ENCODE data around the gene CADPS2. TPM values are rescaled to one million over a fixed set of nuclear protein-coding genes. Genes with fewer than 3 reads are reported as not detected.
"Not testable (repeated sequence)": the region's sequence is repeated elsewhere in the genome, so short reads cannot be mapped to it uniquely, and the experiment has no call there.

The CADPS2 gene
- total RNA-seq, 8 experiments from 2014 or later: 1.3 to 89.1 (median 3.1) TPM

GRCh38 chr7:122689346-122690109, 196.7 kb downstream of the CADPS2 start:
- Histone ChIP-seq H3K4me3 (no peak overlapping the region), H3K4me1 (replicated peaks in 1 of 2) (no peaks in the 10 kb centered on the region), H3K27ac (no peak overlapping the region)
- no peak for ATAC-seq (replicated peaks in 6 of 8)
- in situ Hi-C loops (cut with MboI; ENCODE audit: low pct_unique_long_range_greater_than_20kb in 2 of 9, low sequenced_read_pairs in 9 of 9, unreplicated experiment in 9 of 9): no loop called here
- WGBS, 10 experiments: 0 to 100% (median 91%) methylated on average over 1 to 11 of the region's 13 CpGs; no CpG with 5 or more reads in 2 of the 10 experiments

DNA sequence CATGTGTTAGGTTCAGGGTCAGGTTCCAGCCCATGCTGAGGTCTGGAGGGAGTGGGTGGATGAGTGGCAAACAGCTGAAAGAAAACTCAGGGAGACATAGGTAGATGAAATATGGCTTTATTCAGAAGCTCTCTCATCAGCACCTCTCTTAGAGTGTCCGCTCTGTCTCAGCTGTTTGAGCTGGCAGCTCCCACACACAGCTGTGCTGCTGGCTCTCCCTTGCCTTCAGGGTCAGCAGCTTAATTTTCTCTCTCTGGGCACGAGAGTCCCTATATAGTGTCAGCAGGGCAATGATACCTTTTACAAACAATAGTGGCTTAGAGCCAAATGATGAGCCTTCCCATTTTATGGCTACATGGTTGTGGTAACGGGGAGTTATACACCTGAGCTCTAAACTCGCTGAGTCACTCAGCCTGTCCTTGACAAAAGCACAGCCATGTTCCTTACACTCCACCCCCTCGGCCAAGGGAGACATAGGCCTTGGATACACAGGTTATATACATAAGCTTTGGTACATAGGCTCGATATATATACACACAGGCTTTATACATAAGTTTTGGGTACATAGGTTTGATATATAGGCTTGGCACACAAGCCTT, 197.8 kb downstream of the CADPS2 start:
- 16 to 94% (median 46%) methylated on average over 1 to 4 of the region's 6 CpGs; no CpG with 5 or more reads in 2 of the 10 experiments for WGBS, 10 experiments
- no peak for ATAC-seq (replicated peaks in 6 of 8)
- Histone ChIP-seq H3K27ac (no peak overlapping the region), H3K4me1 (replicated peaks in 1 of 2) (no peaks in the 10 kb centered on the region), H3K4me3 (no peak overlapping the region)
- in situ Hi-C loops (cut with MboI; ENCODE audit: low pct_unique_long_range_greater_than_20kb in 2 of 9, low sequenced_read_pairs in 9 of 9, unreplicated experiment in 9 of 9): no loop called here

DNA sequence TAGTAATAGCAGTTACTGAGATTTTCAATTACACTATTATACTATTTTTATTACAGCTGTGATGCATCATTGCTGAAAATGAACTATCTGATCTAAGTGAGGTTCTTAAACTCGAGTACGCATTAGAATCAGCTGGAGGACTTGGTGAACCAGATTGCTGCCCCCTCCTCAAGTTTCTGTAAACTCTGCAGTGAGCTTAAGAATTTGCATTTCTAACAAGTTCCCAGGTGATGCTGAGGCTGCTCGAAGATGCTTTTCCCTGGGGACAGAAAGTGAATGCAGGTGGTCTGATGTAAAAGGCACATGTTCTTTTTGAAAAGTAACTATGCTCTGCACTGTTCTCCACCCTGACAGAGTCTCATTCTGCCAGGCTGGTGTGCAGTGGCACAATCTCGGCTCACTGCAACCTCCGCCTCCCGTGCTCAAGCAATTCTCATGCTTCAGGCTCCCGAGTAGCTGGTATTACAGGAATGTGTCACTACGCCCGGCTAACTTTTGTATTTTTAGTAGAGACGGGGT, 199.8 kb downstream of the CADPS2 start:
- WGBS, 10 experiments: 19 to 80% (median 52%) methylated on average over 1 to 9 of the region's 10 CpGs; no CpG with 5 or more reads in 2 of the 10 experiments
- in situ Hi-C loops (cut with MboI; ENCODE audit: low pct_unique_long_range_greater_than_20kb in 2 of 9, low sequenced_read_pairs in 9 of 9, unreplicated experiment in 9 of 9): no loop called here
- ATAC-seq (replicated peaks in 6 of 8): no peak

GRCh38 chr7:122684504-122684903, 201.8 kb downstream of the CADPS2 start:
- 17 to 100% (median 50%) methylated on average over 1 to 2 of the region's 2 CpGs; no CpG with 5 or more reads in 1 of the 10 experiments for WGBS, 10 experiments
- no peak overlapping the region for H3K27ac ChIP-seq
- no peak for ATAC-seq (replicated peaks in 6 of 8)
- no peak overlapping the region for H3K4me3 ChIP-seq
- in situ Hi-C loops (cut with MboI; ENCODE audit: low pct_unique_long_range_greater_than_20kb in 2 of 9, low sequenced_read_pairs in 9 of 9, unreplicated experiment in 9 of 9): no loop called here
- no peaks in the 10 kb centered on the region for H3K4me1 ChIP-seq (replicated peaks in 1 of 2)

More for the DNA sequence above, 199.8 kb downstream of the CADPS2 start:
- no peak overlapping the region for H3K27ac ChIP-seq
- no peaks in the 10 kb centered on the region for H3K4me1 ChIP-seq (replicated peaks in 1 of 2)
- H3K4me3 ChIP-seq: no peak overlapping the region

- ATAC-seq (replicated peaks in 6 of 8): no peak
- 0 to 100% (median 80%) methylated on average over 1 to 8 of the region's 8 CpGs for WGBS, 10 experiments
Measured at GRCh38 chr7:122682815-122683550, 203.3 kb downstream of the CADPS2 start.

DNA sequence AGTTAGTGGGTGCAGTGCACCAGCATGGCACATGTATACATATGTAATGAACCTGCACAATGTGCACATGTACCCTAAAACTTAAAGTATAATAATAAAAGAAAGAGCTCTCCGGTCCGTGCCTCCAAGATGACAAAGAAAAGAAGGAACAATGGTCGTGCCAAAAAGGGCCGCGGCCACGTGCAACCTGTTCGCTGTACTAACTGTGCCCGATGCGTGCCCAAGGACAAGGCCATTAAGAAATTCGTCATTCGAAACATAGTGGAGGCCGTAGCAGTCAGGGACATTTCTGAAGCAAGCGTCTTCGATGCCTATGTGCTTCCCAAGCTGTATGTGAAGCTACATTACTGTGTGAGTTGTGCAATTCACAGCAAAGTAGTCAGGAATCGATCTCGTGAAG, 205.1 kb downstream of the CADPS2 start:
- H3K27ac ChIP-seq; ATAC-seq (replicated peaks in 6 of 8); H3K4me1 ChIP-seq (replicated peaks in 1 of 2); in situ Hi-C loops (cut with MboI; ENCODE audit: low pct_unique_long_range_greater_than_20kb in 2 of 9, low sequenced_read_pairs in 9 of 9, unreplicated experiment in 9 of 9); H3K4me3 ChIP-seq: not testable (repeated sequence)
- 54 to 80% (median 73%) methylated on average over 2 to 7 of the region's 16 CpGs; no CpG with 5 or more reads in 6 of the 10 experiments for WGBS, 10 experiments

More at GRCh38 chr7:122682815-122683550, 203.3 kb downstream of the CADPS2 start:
- Histone ChIP-seq H3K27ac (no peak overlapping the region), H3K4me1 (replicated peaks in 1 of 2) (no peaks in the 10 kb centered on the region), H3K4me3 (no peak overlapping the region)
- in situ Hi-C loops (cut with MboI; ENCODE audit: low pct_unique_long_range_greater_than_20kb in 2 of 9, low sequenced_read_pairs in 9 of 9, unreplicated experiment in 9 of 9): no loop called here

DNA sequence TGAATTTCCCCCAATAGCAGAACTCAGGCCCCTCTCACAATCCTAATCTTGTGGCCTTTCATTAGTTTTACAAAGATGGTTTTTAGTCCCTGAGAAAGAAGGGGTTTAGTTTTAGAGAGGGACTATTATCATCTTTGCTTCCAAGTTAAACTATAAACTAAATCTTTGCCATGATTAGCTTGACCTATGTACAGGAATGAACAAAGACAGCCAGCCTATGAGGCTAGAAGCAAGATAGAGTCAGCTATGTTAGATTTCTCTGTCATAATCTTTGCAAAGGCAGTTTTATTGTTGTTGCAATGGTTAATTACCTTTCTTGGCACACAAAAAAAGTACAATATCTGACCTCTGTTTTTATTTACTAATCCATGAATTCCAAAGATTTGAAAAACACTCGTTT, 206.4 kb downstream of the CADPS2 start:
- 0 to 100% (median 71%) methylated on average over 1 of the region's 1 CpG; no CpG with 5 or more reads in 1 of the 10 experiments for WGBS, 10 experiments
- H3K4me1 ChIP-seq (replicated peaks in 1 of 2): no peaks in the 10 kb centered on the region
- ATAC-seq (replicated peaks in 6 of 8): no peak
- H3K4me3 ChIP-seq: no peak overlapping the region
- in situ Hi-C loops (cut with MboI; ENCODE audit: low pct_unique_long_range_greater_than_20kb in 2 of 9, low sequenced_read_pairs in 9 of 9, unreplicated experiment in 9 of 9): no loop called here
- H3K27ac ChIP-seq: no peak overlapping the region

- H3K27ac ChIP-seq; H3K4me1 ChIP-seq (replicated peaks in 1 of 2); in situ Hi-C loops (cut with MboI; ENCODE audit: low pct_unique_long_range_greater_than_20kb in 2 of 9, low sequenced_read_pairs in 9 of 9, unreplicated experiment in 9 of 9); ATAC-seq (replicated peaks in 6 of 8); H3K4me3 ChIP-seq: not testable (repeated sequence)
- 40 to 70% (median 65%) methylated on average over 1 to 8 of the region's 9 CpGs; no CpG with 5 or more reads in 4 of the 10 experiments for WGBS, 10 experiments
Measured at GRCh38 chr7:122679269-122679709, 207.0 kb downstream of the CADPS2 start.

DNA sequence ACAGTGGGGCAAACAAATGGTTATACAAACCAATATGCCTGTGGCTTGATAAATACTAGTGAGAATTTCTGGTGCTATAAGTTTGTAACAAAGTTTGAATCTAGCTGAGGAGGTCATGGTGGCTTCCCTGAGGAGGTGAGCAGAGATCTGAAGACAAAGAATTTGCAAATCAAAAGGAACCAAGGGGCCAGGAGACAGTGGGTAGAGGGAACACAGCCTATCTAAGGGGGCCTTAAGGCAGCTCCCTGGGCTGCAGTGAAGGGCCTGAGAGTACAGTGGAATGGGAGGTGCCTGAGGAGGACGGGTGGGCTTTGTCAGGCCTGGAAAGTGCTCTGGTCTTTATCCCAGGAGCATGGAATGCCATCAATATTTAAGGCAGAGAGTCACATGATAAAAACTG, 209.1 kb downstream of the CADPS2 start:
- no peak overlapping the region for H3K27ac ChIP-seq
- in situ Hi-C loops (cut with MboI; ENCODE audit: low pct_unique_long_range_greater_than_20kb in 2 of 9, low sequenced_read_pairs in 9 of 9, unreplicated experiment in 9 of 9): no loop called here
- 0 to 100% (median 40%) methylated on average over 1 of the region's 1 CpG; no CpG with 5 or more reads in 5 of the 10 experiments for WGBS, 10 experiments
- H3K4me3 ChIP-seq: no peak overlapping the region
- H3K4me1 ChIP-seq (replicated peaks in 1 of 2): no peaks in the 10 kb centered on the region
- ATAC-seq (replicated peaks in 6 of 8): no peak

- Histone ChIP-seq H3K4me1 (replicated peaks in 1 of 2) (no peaks in the 10 kb centered on the region), H3K4me3 (no peak overlapping the region), H3K27ac (no peak overlapping the region)
- WGBS, 10 experiments: 14 to 90% (median 58%) methylated on average over 1 to 2 of the region's 2 CpGs; no CpG with 5 or more reads in 2 of the 10 experiments
- in situ Hi-C loops (cut with MboI; ENCODE audit: low pct_unique_long_range_greater_than_20kb in 2 of 9, low sequenced_read_pairs in 9 of 9, unreplicated experiment in 9 of 9): no loop called here
- no peak for ATAC-seq (replicated peaks in 6 of 8)
Measured at GRCh38 chr7:122676466-122676865, 209.8 kb downstream of the CADPS2 start.

DNA sequence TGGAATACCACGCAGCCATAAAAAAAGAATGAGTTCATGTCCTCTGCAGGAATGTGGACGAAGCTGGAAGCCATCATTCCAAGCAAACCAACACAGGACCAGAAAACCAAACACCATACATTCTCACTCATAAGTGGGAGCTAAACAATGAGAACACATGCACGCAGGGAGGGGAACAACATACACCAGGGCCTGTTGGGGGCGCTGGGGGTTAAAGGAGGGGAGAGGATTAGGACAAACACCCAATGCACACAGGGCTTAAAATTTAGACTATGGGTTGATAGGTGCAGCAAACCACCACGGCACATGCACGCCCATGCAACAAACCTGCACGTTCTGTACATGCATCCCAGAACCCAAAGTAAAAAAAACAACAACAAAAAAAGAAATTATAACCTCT, 210.6 kb downstream of the CADPS2 start:
- H3K4me1 ChIP-seq (replicated peaks in 1 of 2): no peaks in the 10 kb centered on the region
- in situ Hi-C loops (cut with MboI; ENCODE audit: low pct_unique_long_range_greater_than_20kb in 2 of 9, low sequenced_read_pairs in 9 of 9, unreplicated experiment in 9 of 9): no loop called here
- no peak for ATAC-seq (replicated peaks in 6 of 8)
- WGBS, 10 experiments: 0 to 100% (median 93%) methylated on average over 1 to 6 of the region's 7 CpGs; no CpG with 5 or more reads in 1 of the 10 experiments
- no peak overlapping the region for H3K4me3 ChIP-seq
- H3K27ac ChIP-seq: no peak overlapping the region

DNA sequence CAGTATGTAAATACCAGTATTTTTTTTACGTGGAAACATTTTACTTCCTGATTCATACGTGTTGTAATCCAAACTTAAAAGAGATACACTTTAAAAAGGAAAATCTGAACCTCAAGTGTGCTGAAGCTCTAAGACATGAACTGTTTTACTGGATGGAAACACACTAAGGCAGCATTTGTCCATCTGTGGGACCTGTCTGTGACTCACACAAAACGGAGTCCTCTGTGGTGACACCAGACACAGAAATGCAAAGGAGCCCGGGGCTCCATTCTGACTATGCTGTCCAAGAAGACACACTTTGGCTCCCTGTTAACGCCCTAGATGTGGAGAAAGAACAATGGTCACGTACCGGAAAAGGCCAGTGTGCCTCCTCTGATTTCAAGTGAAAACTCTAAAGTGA, 211.2 kb downstream of the CADPS2 start:
- no peak for ATAC-seq (replicated peaks in 6 of 8)
- no peak overlapping the region for H3K27ac ChIP-seq
- no peaks in the 10 kb centered on the region for H3K4me1 ChIP-seq (replicated peaks in 1 of 2)
- in situ Hi-C loops (cut with MboI; ENCODE audit: low pct_unique_long_range_greater_than_20kb in 2 of 9, low sequenced_read_pairs in 9 of 9, unreplicated experiment in 9 of 9): no loop called here
- H3K4me3 ChIP-seq: no peak overlapping the region
- WGBS, 10 experiments: 4 to 98% (median 87%) methylated on average over 3 to 7 of the region's 7 CpGs; no CpG with 5 or more reads in 2 of the 10 experiments

DNA sequence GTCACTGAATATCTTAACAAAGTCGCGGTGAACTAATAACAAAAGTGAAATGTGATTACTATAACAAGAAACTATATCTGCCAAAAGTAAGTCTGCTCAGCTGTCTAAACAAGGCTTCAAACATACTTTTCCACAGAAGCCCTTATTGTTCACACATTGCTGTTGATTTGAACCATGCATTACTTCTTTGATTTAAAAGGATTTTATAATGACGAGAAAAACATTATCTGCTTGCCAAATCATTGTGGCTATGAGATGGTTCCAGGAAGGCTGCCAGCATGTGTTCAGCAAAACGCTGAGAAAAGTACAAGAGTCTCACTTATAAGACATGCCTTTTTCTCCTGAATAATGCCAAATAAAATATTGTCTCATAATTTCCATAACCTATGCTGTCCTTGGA, 211.8 kb downstream of the CADPS2 start:
- Histone ChIP-seq H3K4me1 (replicated peaks in 1 of 2) (no peaks in the 10 kb centered on the region), H3K27ac (no peak overlapping the region), H3K4me3 (no peak overlapping the region)
- ATAC-seq (replicated peaks in 6 of 8): peak in 1 of 8 experiments; percentile 74
- in situ Hi-C loops (cut with MboI; ENCODE audit: low pct_unique_long_range_greater_than_20kb in 2 of 9, low sequenced_read_pairs in 9 of 9, unreplicated experiment in 9 of 9): no loop called here
- WGBS, 10 experiments: 0 to 98% (median 45%) methylated on average over 1 to 4 of the region's 4 CpGs; no CpG with 5 or more reads in 2 of the 10 experiments
